Neural cell (in vitro differentiated cells): ENCODE results near the gene KCNQ5. TPM values are rescaled to one million over a fixed set of nuclear protein-coding genes. Genes with fewer than 3 reads are reported as not detected.

Experiments
- H2AFZ ChIP-seq: fragments of 200-600, 300-800 bp; sonication (generic), shearing (Covaris generic); 2 replicates; pipeline ENCODE4 v1.6.0; 2014; ENCODE audit warnings: low read depth, mild to moderate bottlenecking, antibody characterized with exemption, low read length, moderate library complexity
- H3F3A ChIP-seq: fragments of 200-600 bp; shearing (Covaris generic); 2 replicates; pipeline ENCODE4 v1.6.1; 2016; ENCODE audit warnings: mild to moderate bottlenecking, moderate library complexity, mixed read lengths, antibody characterized with exemption, low read length; ENCODE audit not compliant: insufficient read depth, poor library complexity, severe bottlenecking
- H3K27ac ChIP-seq: fragments of 200-600, 300-800 bp; sonication (generic), shearing (Covaris generic); 2 replicates; pipeline ENCODE4 v1.5.1; 2014; ENCODE audit warnings: mild to moderate bottlenecking, low read length, moderate library complexity
- H3K27me3 ChIP-seq: fragments of 300-800, 200-600 bp; sonication (generic), shearing (Covaris generic); 2 replicates; pipeline ENCODE4 v1.6.0; 2014; ENCODE audit warnings: mild to moderate bottlenecking, low read depth, low read length, moderate library complexity; ENCODE audit not compliant: insufficient read depth
- H3K36me3 ChIP-seq: fragments of 300-800, 200-600 bp; sonication (generic), shearing (Covaris generic); 2 replicates; pipeline ENCODE4 v1.5.1; 2014; ENCODE audit warnings: mild to moderate bottlenecking, antibody characterized with exemption, low read length, moderate library complexity; ENCODE audit not compliant: insufficient read depth
- H3K4me2 ChIP-seq: fragments of 300-800, 200-600 bp; sonication (generic), shearing (Covaris generic); 2 replicates; pipeline ENCODE4 v1.6.0; 2014; ENCODE audit warnings: mild to moderate bottlenecking, low read length
- H3K4me3 ChIP-seq: fragments of 300-800, 200-600 bp; sonication (generic), shearing (Covaris generic); 2 replicates; pipeline ENCODE4 v1.5.1; 2014; ENCODE audit warnings: mild to moderate bottlenecking, low read length, moderate library complexity
- H3K79me2 ChIP-seq: fragments of 200-600 bp; shearing (Covaris generic); replicated peaks from 2 replicates; pipeline ENCODE4 v1.6.0; 2014; ENCODE audit warnings: mild to moderate bottlenecking, low read length, moderate library complexity; ENCODE audit not compliant: insufficient read depth
- H3K9ac ChIP-seq: fragments of 300-800, 200-600 bp; sonication (generic), shearing (Covaris generic); 2 replicates; pipeline ENCODE4 v1.6.1; 2016; ENCODE audit warnings: mild to moderate bottlenecking, low read length, mixed read lengths
- H3K9me2 ChIP-seq: fragments of 200-600 bp; shearing (Covaris generic); 2 replicates; pipeline ENCODE4 v1.6.1; 2016; ENCODE audit warnings: mild to moderate bottlenecking, low read length, mixed read lengths; ENCODE audit not compliant: insufficient read depth
- H3K9me3 ChIP-seq: fragments of 200-600, 300-800 bp; sonication (generic), shearing (Covaris generic); 2 replicates; pipeline ENCODE4 v1.6.1; 2016; ENCODE audit warnings: mild to moderate bottlenecking, mixed run types, low read length, moderate library complexity, mixed read lengths
- H4K20me1 ChIP-seq: fragments of 200-600 bp; shearing (Covaris generic); 2 replicates; pipeline ENCODE4 v1.6.1; 2016; ENCODE audit warnings: mild to moderate bottlenecking, mixed run types; ENCODE audit not compliant: insufficient read depth
- CTCF ChIP-seq: fragments of 450-650 bp; IDR thresholded peaks from 2 replicates; pipeline ENCODE4 v1.5.1; 2014; ENCODE audit warnings: antibody characterized with exemption, mild to moderate bottlenecking, moderate library complexity; ENCODE audit not compliant: poor library complexity, severe bottlenecking
- EP300 ChIP-seq: fragments of 450-650 bp; conservative IDR thresholded peaks from 2 replicates; pipeline ENCODE4 v1.6.1; 2014; ENCODE audit warnings: antibody characterized with exemption, mild to moderate bottlenecking, moderate library complexity; ENCODE audit not compliant: poor library complexity, severe bottlenecking
- EZH2 ChIP-seq: fragments of 200-600, 300-800 bp; shearing (Covaris generic), sonication (generic); IDR thresholded peaks from 2 replicates; pipeline ENCODE4 v1.6.1; 2014; ENCODE audit warnings: antibody characterized with exemption, low read length, borderline replicate concordance, mild to moderate bottlenecking; ENCODE audit not compliant: insufficient read depth, poor library complexity, severe bottlenecking
- MXI1 ChIP-seq: fragments of 450-650 bp; conservative IDR thresholded peaks from 2 replicates; pipeline ENCODE4 v1.6.1; 2014; ENCODE audit warnings: antibody characterized with exemption, mild to moderate bottlenecking; ENCODE audit not compliant: poor library complexity, severe bottlenecking
- POLR2AphosphoS5 ChIP-seq: IDR thresholded peaks from 2 replicates; pipeline ENCODE4 v1.6.1; 2012
- RAD21 ChIP-seq: fragments of 450-650 bp; conservative IDR thresholded peaks from 2 replicates; pipeline ENCODE4 v1.6.1; 2014; ENCODE audit warnings: antibody characterized with exemption, mild to moderate bottlenecking, moderate library complexity
- REST ChIP-seq: IDR thresholded peaks from 2 replicates; pipeline ENCODE4 v1.6.1; 2012; ENCODE audit warnings: borderline replicate concordance
- SMC3 ChIP-seq: fragments of 450-650 bp; conservative IDR thresholded peaks from 2 replicates; pipeline ENCODE4 v1.6.1; 2014; ENCODE audit warnings: antibody characterized with exemption, mild to moderate bottlenecking, moderate library complexity; ENCODE audit not compliant: poor library complexity
- TAF1 ChIP-seq: IDR thresholded peaks from 2 replicates; pipeline ENCODE4 v1.6.1; 2012; ENCODE audit warnings: low read depth
- polyA plus RNA-seq: library from polyadenylated mRNA; depleted of rRNA; stranded (reverse); fragments of >200 nt; gene quantifications from 2 replicates; pipeline ENCODE4 v1.2.3, GENCODE V29; 2014

The KCNQ5 gene
- polyA plus RNA-seq, 1 donor from 2014 or later = 0.30 TPM

GRCh38 chr6:73011945-73012344 lies 390.1 kb downstream of the KCNQ5 start:
- Histone ChIP-seq H3K79me2 (no peaks in the 10 kb centered on the region), H3K9ac (no peak overlapping the region), H3K36me3 (no peaks in the 10 kb centered on the region), H3K4me3 (no peak overlapping the region), H3K9me2 (no peaks in the 10 kb centered on the region), H3K27ac (no peak overlapping the region), H4K20me1 (no peaks in the 10 kb centered on the region), H3K4me2 (no peak overlapping the region), H2AFZ (no peak overlapping the region), H3K27me3 (no peaks in the 10 kb centered on the region), H3K9me3 (no peaks in the 10 kb centered on the region), H3F3A (no peaks in the 10 kb centered on the region)
- TF ChIP-seq RAD21 (no peak), EP300 (no peak), SMC3 (no peak), REST (no peak), POLR2AphosphoS5 (no peak), MXI1 (no peak), CTCF (no peak)

GRCh38 chr6:73017476-73017875 lies 395.6 kb downstream of the KCNQ5 start:
- Histone ChIP-seq H3K9me2 (no peaks in the 10 kb centered on the region), H3K4me2 (no peak overlapping the region), H3K27ac (no peak overlapping the region), H3K36me3 (no peaks in the 10 kb centered on the region), H4K20me1 (no peaks in the 10 kb centered on the region), H3K79me2 (no peaks in the 10 kb centered on the region), H2AFZ (no peak overlapping the region), H3F3A (no peaks in the 10 kb centered on the region), H3K9ac (no peak overlapping the region), H3K9me3 (no peaks in the 10 kb centered on the region), H3K4me3 (no peak overlapping the region), H3K27me3 (no peaks in the 10 kb centered on the region)
- TF ChIP-seq TAF1 (no peak), EP300 (no peak), CTCF (no peak), POLR2AphosphoS5 (no peak), SMC3 (no peak), EZH2 (no peak), MXI1 (no peak), RAD21 (no peak), REST (no peak)
